ENCODE measurements around the gene FCHO1. TPM values are rescaled to one million over a fixed set of nuclear protein-coding genes. Genes with fewer than 3 reads are reported as not detected.
"Not testable (repeated sequence)": the region's sequence is repeated elsewhere in the genome, so short reads cannot be mapped to it uniquely, and the experiment has no call there.

FCHO1 gene
- polyA plus RNA-seq, 1 experiment: 0.48 TPM

DNA sequence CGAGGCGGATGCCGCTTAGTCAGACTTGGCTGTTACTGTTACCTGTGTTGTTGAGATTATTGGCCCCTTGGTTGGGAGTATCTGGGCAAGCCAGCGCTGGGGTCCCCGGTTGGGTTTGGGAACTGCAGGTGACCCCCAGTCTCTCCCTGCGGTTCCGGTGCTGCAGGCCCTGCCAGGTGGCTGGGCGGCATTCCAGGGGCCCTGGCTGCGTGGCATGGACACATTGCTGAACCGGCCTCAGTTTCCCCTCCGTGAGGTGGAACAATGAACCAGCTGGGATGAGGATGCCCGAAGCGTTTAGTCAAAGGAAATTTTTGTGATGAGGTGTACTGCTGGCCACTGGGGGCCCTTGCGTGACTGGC lies 44.2 kb downstream of the FCHO1 start:
- DNase-seq (ENCODE audit: low read depth): no peak
- H3K4me3 ChIP-seq (ENCODE audit: low read depth, low read length): no peak overlapping the region
- CTCF ChIA-PET: interaction anchor here (1.4 to 2.0 kb wide), 3 partner anchors 11 to 60 kb away, joined by 3 to 10 read pairs (median 6); no protein-coding TSS in a partner anchor
- POLR2A ChIA-PET: no interaction called here
- H3K27me3 ChIP-seq (ENCODE audit: control insufficient read depth, insufficient read depth, low read length): peaks cover 8% of the 10 kb centered on the region
- TF ChIP-seq, protein P1, sequence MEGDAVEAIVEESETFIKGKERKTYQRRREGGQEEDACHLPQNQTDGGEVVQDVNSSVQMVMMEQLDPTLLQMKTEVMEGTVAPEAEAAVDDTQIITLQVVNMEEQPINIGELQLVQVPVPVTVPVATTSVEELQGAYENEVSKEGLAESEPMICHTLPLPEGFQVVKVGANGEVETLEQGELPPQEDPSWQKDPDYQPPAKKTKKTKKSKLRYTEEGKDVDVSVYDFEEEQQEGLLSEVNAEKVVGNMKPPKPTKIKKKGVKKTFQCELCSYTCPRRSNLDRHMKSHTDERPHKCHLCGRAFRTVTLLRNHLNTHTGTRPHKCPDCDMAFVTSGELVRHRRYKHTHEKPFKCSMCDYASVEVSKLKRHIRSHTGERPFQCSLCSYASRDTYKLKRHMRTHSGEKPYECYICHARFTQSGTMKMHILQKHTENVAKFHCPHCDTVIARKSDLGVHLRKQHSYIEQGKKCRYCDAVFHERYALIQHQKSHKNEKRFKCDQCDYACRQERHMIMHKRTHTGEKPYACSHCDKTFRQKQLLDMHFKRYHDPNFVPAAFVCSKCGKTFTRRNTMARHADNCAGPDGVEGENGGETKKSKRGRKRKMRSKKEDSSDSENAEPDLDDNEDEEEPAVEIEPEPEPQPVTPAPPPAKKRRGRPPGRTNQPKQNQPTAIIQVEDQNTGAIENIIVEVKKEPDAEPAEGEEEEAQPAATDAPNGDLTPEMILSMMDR (IDR thresholded peaks at IDR 0.05; ENCODE audit: insufficient read depth, low read depth, low read length): no peak
- no peaks in the 10 kb centered on the region for H3K36me3 ChIP-seq (ENCODE audit: control insufficient read depth, insufficient read depth, low read length)

DNA sequence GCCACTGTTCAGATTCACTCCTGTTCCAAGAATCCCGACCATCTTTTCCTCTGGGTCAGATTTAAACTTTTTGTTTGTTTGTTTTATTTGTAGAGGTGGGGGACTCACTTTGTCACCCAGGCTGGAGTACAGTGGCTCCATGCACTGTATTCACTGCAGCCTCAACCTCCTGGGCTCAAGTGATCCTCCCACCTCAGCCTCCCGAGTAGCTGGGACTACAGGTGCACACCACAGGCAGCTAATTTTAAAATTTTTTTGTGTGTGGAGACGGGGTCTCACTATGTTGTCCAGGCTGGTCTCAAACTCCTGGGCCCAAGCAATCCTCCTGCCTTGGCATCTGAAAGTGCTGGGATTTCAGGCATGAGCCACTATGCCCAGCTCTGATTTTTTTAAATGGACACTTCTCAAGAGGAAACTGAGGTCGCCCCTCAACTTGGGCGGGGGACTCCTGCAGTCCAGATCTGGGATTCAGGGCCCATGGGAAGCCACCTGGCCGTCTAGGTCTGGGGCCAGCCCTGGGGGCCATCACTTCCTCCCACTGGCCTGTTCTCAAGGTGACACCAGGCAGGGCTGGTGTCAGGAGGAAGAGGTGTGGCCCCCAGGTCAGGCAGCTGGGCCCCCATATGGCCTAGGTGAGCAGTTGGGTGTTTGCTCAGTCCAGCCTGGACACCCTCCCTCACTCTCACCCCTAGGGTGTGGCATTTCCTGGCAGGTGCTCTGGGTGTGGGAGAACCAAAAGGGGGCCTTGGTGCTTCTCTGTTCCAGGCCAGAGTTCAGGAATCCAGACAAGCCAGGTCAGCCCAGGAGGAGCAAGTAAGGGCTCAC lies 44.9 kb downstream of the FCHO1 start:
- no peak for DNase-seq (ENCODE audit: low read depth)
- TF ChIP-seq, protein P1 (IDR thresholded peaks at IDR 0.05; ENCODE audit: insufficient read depth, low read depth, low read length): no peak
- peaks cover 8% of the 10 kb centered on the region for H3K27me3 ChIP-seq (ENCODE audit: control insufficient read depth, insufficient read depth, low read length)
- no peaks in the 10 kb centered on the region for H3K36me3 ChIP-seq (ENCODE audit: control insufficient read depth, insufficient read depth, low read length)
- POLR2A ChIA-PET: interaction anchor here (0.6 kb wide), 1 partner anchor 428 kb away, joined by 4 read pairs; no protein-coding TSS in a partner anchor
- H3K4me3 ChIP-seq (ENCODE audit: low read depth, low read length): no peak overlapping the region
- CTCF ChIA-PET: interaction anchor here (1.0 to 2.0 kb wide), 3 partner anchors 12 to 59 kb away, joined by 3 to 10 read pairs (median 4); no protein-coding TSS in a partner anchor

DNA sequence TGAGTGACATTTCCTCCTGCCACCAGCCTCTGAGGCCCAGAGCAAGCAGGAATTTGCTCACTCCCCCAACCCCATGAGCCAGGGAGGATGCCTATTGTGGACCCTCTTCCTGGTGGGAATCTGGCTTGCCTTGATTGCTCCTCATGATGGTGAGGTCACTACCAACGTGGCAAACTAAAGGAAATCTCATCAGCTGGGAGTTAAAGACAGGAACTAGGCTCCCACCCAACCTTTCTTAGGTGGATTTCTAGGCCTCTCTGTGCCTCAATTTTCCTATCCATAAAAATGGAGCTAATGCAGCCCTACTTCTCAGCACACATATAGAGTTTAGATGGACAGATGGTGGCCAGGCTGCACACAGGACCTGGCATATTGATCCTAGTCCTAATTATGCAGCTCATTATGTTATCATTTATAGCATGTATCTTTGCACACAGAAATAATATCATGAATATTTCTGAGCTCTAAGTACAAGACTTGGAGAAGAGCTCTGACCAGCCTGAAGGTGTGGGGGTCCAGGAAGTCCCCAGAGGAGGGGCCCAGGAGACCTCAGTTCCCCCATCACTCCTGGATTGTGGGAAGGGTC lies 45.7 kb downstream of the FCHO1 start:
- CTCF ChIA-PET: interaction anchor here (1.0 kb wide), 1 partner anchor 30 kb away, joined by 4 read pairs; no protein-coding TSS in a partner anchor
- H3K36me3 ChIP-seq (ENCODE audit: control insufficient read depth, insufficient read depth, low read length): no peaks in the 10 kb centered on the region
- H3K4me3 ChIP-seq (ENCODE audit: low read depth, low read length): no peak overlapping the region
- POLR2A ChIA-PET: no interaction called here
- peaks cover 8% of the 10 kb centered on the region for H3K27me3 ChIP-seq (ENCODE audit: control insufficient read depth, insufficient read depth, low read length)
- no peak for DNase-seq (ENCODE audit: low read depth)
- TF ChIP-seq, protein P1 (IDR thresholded peaks at IDR 0.05; ENCODE audit: insufficient read depth, low read depth, low read length): no peak

DNA sequence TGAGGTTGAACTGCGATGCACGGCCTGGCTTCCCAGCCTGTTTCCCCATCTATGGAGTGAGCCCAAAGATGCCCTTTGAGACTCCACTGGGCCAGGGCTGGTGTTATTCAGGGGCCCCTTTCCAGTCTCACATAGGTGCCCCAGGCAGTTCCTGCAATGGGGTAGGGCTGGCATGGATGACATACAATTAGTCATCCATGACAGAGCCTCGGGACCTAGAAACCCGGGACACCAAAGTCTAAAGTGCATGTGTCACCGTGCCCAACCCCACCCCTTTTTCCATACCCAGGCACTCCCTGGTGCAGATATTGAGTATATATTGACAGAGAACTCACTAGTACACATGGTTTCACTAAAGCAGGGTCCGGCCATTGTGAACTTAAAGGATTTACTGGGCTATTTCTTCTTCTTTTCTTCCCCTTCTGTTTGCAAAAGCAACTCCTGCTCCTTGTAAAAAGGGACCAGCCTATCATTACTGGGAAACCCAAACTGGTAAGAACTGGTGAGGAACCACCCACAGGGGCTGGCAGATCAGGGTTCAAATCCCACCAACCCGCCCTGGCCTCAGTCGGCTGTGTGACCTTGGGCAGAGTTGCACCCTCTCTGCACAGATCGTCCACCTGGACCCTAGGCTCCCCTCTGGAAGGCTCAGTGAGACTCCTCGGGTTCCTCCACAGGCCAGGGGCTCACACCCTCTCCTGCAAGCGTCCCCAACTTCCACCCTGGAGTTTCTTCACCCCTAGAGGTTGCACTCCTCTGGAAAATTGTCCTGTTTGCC lies 46.3 kb downstream of the FCHO1 start:
- ChIA-PET POLR2A (no interaction called here), CTCF (interaction anchor here (1.0 kb wide), 1 partner anchor 31 kb away, joined by 4 read pairs; no protein-coding TSS in a partner anchor)
- DNase-seq (ENCODE audit: low read depth): no peak
- H3K27me3 ChIP-seq (ENCODE audit: control insufficient read depth, insufficient read depth, low read length): peaks cover 11% of the 10 kb centered on the region
- H3K4me3 ChIP-seq (ENCODE audit: low read depth, low read length): no peak overlapping the region
- TF ChIP-seq, protein P1 (IDR thresholded peaks at IDR 0.05; ENCODE audit: insufficient read depth, low read depth, low read length): no peak
- H3K36me3 ChIP-seq (ENCODE audit: control insufficient read depth, insufficient read depth, low read length): no peaks in the 10 kb centered on the region

- ChIA-PET POLR2A (interaction anchor here (0.6 kb wide), 1 partner anchor 247 kb away, joined by 7 read pairs; no protein-coding TSS in a partner anchor), CTCF (interaction anchor here (0.8 to 1.2 kb wide), 2 partner anchors 15 to 28 kb away, joined by 3 to 4 read pairs; no protein-coding TSS in a partner anchor)
- peaks cover 11% of the 10 kb centered on the region for H3K27me3 ChIP-seq (ENCODE audit: control insufficient read depth, insufficient read depth, low read length)
- not testable (repeated sequence) for H3K4me3 ChIP-seq (ENCODE audit: low read depth, low read length); DNase-seq (ENCODE audit: low read depth); H3K36me3 ChIP-seq (ENCODE audit: control insufficient read depth, insufficient read depth, low read length)
These were observed 47.3 kb downstream of the FCHO1 start for GRCh38 chr19:17798599-17798998.

Data from BJ (cell line).